GM12878 (cell line): ENCODE results near the gene ACAP2. TPM values are rescaled to one million over a fixed set of nuclear protein-coding genes. Genes with fewer than 3 reads are reported as not detected.
A peak's percentile ranks its signal among the peaks of the same experiment; 100 is the strongest.

ENCODE experiments used
- BHLHE40 ChIP-seq, 2 experiments: fragments of 450-650 bp in 1 of 2; IDR thresholded peaks; 2 replicates each; pipeline ENCODE4 v1.6.1; 2011 to 2017; ENCODE audit warnings: low read depth in 2 of 2, borderline replicate concordance in 1 of 2, improper control_type of control experiment in 1 of 2, low read length in 1 of 2, mild to moderate bottlenecking in 1 of 2
- CEBPB ChIP-seq, 2 experiments: fragments of 150-350 bp in 1 of 2; IDR thresholded peaks; 2 replicates each; pipeline ENCODE4 v1.6.1; 2012 to 2014; ENCODE audit warnings: low read depth in 2 of 2, low read length in 2 of 2, borderline replicate concordance in 1 of 2, inconsistent platforms in 1 of 2
- IKZF1 ChIP-seq: fragments of 450-650 bp; conservative IDR thresholded peaks from 2 replicates; pipeline ENCODE4 v1.6.1; 2017; ENCODE audit warnings: antibody characterized with exemption, mild to moderate bottlenecking
- IRF4 ChIP-seq: IDR thresholded peaks from 2 replicates; pipeline ENCODE4 v1.6.1; 2011; ENCODE audit warnings: low read depth, low read length
- JUND ChIP-seq: IDR thresholded peaks from 2 replicates; pipeline ENCODE4 v1.6.1; 2012; ENCODE audit warnings: low read depth, mild to moderate bottlenecking, low read length, improper control_type of control experiment, moderate library complexity
- NFXL1 ChIP-seq: fragments of 450-650 bp; IDR thresholded peaks from 2 replicates; pipeline ENCODE4 v1.6.1; 2017; ENCODE audit warnings: antibody characterized with exemption, mild to moderate bottlenecking, borderline replicate concordance
- PRDM15 ChIP-seq: fragments of 450-650 bp; formaldehyde crosslinking; IDR thresholded peaks from 2 replicates; pipeline ENCODE4 v1.4.0; 2020; ENCODE audit warnings: mild to moderate bottlenecking, moderate library complexity
- RELB ChIP-seq: fragments of 450-650 bp; IDR thresholded peaks from 2 replicates; pipeline ENCODE4 v1.6.1; 2017; ENCODE audit warnings: low read depth, mild to moderate bottlenecking, moderate library complexity
- REST ChIP-seq: IDR thresholded peaks from 2 replicates; pipeline ENCODE4 v1.6.1; 2012; ENCODE audit warnings: mild to moderate bottlenecking, low read depth, low read length
- SMC3 ChIP-seq: IDR thresholded peaks from 2 replicates; pipeline ENCODE4 v1.6.1; 2011; ENCODE audit warnings: low read length, improper control_type of control experiment, borderline replicate concordance
- STAT1 ChIP-seq: fragments of 450-650 bp; conservative IDR thresholded peaks from 2 replicates; pipeline ENCODE4 v1.6.1; 2014; ENCODE audit warnings: antibody characterized with exemption, mild to moderate bottlenecking
- polyA plus RNA-seq, 11 experiments: library from polyadenylated mRNA; depleted of rRNA in 4 of 11; unstranded in 6 of 11; stranded (reverse) in 5 of 11; fragments of >200 nt; fragmentation: Nextera tagmentation in 4 of 11; fragmentation: Illumina TruSeq in 1 of 11; extraction: Ambion mirVana in 4 of 11; extraction: Trizol in 1 of 11; gene quantifications; 1 replicate in 1 of 11; 2 replicates in 10 of 11; pipeline versions ENCODE4 v1.2.1 to v1.2.3, GENCODE V29; 2011 to 2016; ENCODE audit warnings: inconsistent platforms in 2 of 11, missing spikeins in 2 of 11, low read depth in 1 of 11
- total RNA-seq, 4 experiments: library from RNA; depleted of rRNA in 3 of 4; stranded (reverse); fragments of >200 nt in 3 of 4; fragmentation: Illumina TruSeq in 1 of 4; extraction: Trizol in 1 of 4; gene quantifications; 2 replicates each; pipeline versions ENCODE4 v1.2.1 to v1.2.3, GENCODE V29; 2013 to 2021
- TF ChIP-seq, protein P1 (sequence below), 3 experiments: IDR thresholded peaks in 2 of 3; conservative IDR thresholded peaks in 1 of 3; 2 replicates each; pipeline ENCODE4 v1.5.1; 2011; ENCODE audit warnings: low read depth in 3 of 3, low read length in 3 of 3, mild to moderate bottlenecking in 3 of 3, control low read depth in 2 of 3, moderate library complexity in 2 of 3, inconsistent platforms in 1 of 3, mixed read lengths in 1 of 3; ENCODE audit not compliant: control insufficient read depth in 2 of 3, insufficient read depth in 1 of 3; ENCODE audit errors: extremely low read depth in 1 of 3
- TF ChIP-seq, protein P2 (sequence below): fragments of 150-350 bp; IDR thresholded peaks from 2 replicates; pipeline ENCODE4 v1.6.1; 2016; ENCODE audit warnings: low read depth, low read length

The ACAP2 gene
- total and polyA plus RNA-seq, 10 of the 15 experiments (the other 5 are each of a cell fraction or from before 2014, with no cell fraction given): 7.1 to 53.8 (median 35.7) TPM

- TF ChIP-seq, protein P1, sequence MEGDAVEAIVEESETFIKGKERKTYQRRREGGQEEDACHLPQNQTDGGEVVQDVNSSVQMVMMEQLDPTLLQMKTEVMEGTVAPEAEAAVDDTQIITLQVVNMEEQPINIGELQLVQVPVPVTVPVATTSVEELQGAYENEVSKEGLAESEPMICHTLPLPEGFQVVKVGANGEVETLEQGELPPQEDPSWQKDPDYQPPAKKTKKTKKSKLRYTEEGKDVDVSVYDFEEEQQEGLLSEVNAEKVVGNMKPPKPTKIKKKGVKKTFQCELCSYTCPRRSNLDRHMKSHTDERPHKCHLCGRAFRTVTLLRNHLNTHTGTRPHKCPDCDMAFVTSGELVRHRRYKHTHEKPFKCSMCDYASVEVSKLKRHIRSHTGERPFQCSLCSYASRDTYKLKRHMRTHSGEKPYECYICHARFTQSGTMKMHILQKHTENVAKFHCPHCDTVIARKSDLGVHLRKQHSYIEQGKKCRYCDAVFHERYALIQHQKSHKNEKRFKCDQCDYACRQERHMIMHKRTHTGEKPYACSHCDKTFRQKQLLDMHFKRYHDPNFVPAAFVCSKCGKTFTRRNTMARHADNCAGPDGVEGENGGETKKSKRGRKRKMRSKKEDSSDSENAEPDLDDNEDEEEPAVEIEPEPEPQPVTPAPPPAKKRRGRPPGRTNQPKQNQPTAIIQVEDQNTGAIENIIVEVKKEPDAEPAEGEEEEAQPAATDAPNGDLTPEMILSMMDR (IDR thresholded peaks at IDR 0.05 in 2 of 3, conservative IDR thresholded peaks at IDR 0.05 in 1 of 3; ENCODE audit: control insufficient read depth in 2 of 3, extremely low read depth in 1 of 3, insufficient read depth in 1 of 3, low read depth in 3 of 3, low read length in 3 of 3): peak; percentile 47 to 63 (median 55); a peak in 5 of 6 replicates
- peak; percentile 95 for TF ChIP-seq IKZF1
- TF ChIP-seq RELB: peak; percentile 96
- TF ChIP-seq IRF4: no peak
- no peak for TF ChIP-seq PRDM15
- TF ChIP-seq REST: no peak
- peak; percentile 41 to 45; a peak in 2 of 4 replicates for TF ChIP-seq BHLHE40 (IDR thresholded peaks at IDR 0.05; ENCODE audit: borderline replicate concordance in 1 of 2, low read depth in 2 of 2, low read length in 1 of 2)
- TF ChIP-seq, protein P2, sequence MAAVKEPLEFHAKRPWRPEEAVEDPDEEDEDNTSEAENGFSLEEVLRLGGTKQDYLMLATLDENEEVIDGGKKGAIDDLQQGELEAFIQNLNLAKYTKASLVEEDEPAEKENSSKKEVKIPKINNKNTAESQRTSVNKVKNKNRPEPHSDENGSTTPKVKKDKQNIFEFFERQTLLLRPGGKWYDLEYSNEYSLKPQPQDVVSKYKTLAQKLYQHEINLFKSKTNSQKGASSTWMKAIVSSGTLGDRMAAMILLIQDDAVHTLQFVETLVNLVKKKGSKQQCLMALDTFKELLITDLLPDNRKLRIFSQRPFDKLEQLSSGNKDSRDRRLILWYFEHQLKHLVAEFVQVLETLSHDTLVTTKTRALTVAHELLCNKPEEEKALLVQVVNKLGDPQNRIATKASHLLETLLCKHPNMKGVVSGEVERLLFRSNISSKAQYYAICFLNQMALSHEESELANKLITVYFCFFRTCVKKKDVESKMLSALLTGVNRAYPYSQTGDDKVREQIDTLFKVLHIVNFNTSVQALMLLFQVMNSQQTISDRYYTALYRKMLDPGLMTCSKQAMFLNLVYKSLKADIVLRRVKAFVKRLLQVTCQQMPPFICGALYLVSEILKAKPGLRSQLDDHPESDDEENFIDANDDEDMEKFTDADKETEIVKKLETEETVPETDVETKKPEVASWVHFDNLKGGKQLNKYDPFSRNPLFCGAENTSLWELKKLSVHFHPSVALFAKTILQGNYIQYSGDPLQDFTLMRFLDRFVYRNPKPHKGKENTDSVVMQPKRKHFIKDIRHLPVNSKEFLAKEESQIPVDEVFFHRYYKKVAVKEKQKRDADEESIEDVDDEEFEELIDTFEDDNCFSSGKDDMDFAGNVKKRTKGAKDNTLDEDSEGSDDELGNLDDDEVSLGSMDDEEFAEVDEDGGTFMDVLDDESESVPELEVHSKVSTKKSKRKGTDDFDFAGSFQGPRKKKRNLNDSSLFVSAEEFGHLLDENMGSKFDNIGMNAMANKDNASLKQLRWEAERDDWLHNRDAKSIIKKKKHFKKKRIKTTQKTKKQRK: no peak
- TF ChIP-seq CEBPB (IDR thresholded peaks at IDR 0.05; ENCODE audit: borderline replicate concordance in 1 of 2, low read depth in 2 of 2, low read length in 2 of 2): no peak
- peak; percentile 65; the same call in 1 of the 2 replicates for TF ChIP-seq STAT1
- 0 out of 2 replicates have a peak, but pooled peaks have one; percentile 5 for TF ChIP-seq JUND
- TF ChIP-seq SMC3: peak; percentile 32; the same call in 1 of the 2 replicates
- TF ChIP-seq NFXL1: no peak
Measured at GRCh38 chr3:195270817-195271409, 171.9 kb downstream of the ACAP2 start, which contains the start of gene XXYLT1 (continued).
